GM18502 (cell line): ENCODE results near the gene ITPKB.

Experiments used
- ATAC-seq: cut with Tn5 transposase; IDR thresholded peaks from one replicate; pipeline ENCODE4 v1.9.1; 2021; ENCODE audit warnings: mild to moderate bottlenecking; ENCODE audit not compliant: unreplicated experiment, poor library complexity

ITPKB gene

GRCh38 chr1:226655251-226656163 is 83.6 kb downstream of the ITPKB start:
- no peak for ATAC-seq

GRCh38 chr1:226654668-226655055 is 84.4 kb downstream of the ITPKB start:
- no peak for ATAC-seq

GRCh38 chr1:226654046-226654667 is 84.9 kb downstream of the ITPKB start:
- no peak for ATAC-seq

GRCh38 chr1:226653311-226653921 is 85.7 kb downstream of the ITPKB start:
- peak; percentile 72 for ATAC-seq

- no peak for ATAC-seq
These were observed 86.5 kb downstream of the ITPKB start for GRCh38 chr1:226652613-226653012.

GRCh38 chr1:226651732-226652105 is 87.4 kb downstream of the ITPKB start:
- no peak for ATAC-seq

GRCh38 chr1:226651041-226651731 is 87.9 kb downstream of the ITPKB start:
- ATAC-seq: no peak

- no peak for ATAC-seq
These were observed 88.7 kb downstream of the ITPKB start for GRCh38 chr1:226650236-226650841.

- no peak for ATAC-seq
These were observed 89.3 kb downstream of the ITPKB start for GRCh38 chr1:226649780-226650179.

GRCh38 chr1:226649244-226649643 is 89.8 kb downstream of the ITPKB start:
- no peak for ATAC-seq

- ATAC-seq: no peak
These were observed 90.7 kb downstream of the ITPKB start for GRCh38 chr1:226648421-226648820.

GRCh38 chr1:226647719-226648118 is 91.4 kb downstream of the ITPKB start:
- no peak for ATAC-seq

GRCh38 chr1:226646870-226647449 is 92.1 kb downstream of the ITPKB start:
- no peak for ATAC-seq

GRCh38 chr1:226646026-226646869 is 92.8 kb downstream of the ITPKB start:
- no peak for ATAC-seq

GRCh38 chr1:226645279-226645976 is 93.7 kb downstream of the ITPKB start:
- no peak for ATAC-seq

GRCh38 chr1:226644541-226645176 is 94.4 kb downstream of the ITPKB start:
- ATAC-seq: no peak

GRCh38 chr1:226643611-226644540 is 95.2 kb downstream of the ITPKB start:
- ATAC-seq: peak; percentile 52
